ENCODE measurements around the gene FRAS1. TPM values are rescaled to one million over a fixed set of nuclear protein-coding genes. Genes with fewer than 3 reads are reported as not detected.

The FRAS1 gene
- total RNA-seq, 1 donor from 2014 or later, result 24.6 TPM

DNA sequence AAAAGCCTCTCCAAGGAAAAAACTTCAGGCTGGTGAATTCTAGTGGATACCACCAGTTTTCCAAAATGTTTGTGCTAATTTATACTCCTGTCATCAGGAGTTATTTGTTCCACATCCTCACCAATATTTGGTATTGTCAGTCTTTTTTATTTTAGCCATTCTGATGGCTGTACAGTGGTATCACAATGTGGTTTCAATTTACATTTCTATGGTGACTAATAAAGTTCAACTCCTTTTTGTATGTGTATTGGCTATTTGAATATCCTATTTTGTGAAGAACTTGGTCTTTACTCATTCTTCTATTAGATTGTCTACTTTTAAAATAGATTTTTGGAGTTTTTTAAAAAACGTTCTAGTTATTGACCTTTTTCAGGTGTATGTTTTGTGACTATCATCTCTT, 33.0 kb upstream of the FRAS1 start:
- TF ChIP-seq, protein P1, sequence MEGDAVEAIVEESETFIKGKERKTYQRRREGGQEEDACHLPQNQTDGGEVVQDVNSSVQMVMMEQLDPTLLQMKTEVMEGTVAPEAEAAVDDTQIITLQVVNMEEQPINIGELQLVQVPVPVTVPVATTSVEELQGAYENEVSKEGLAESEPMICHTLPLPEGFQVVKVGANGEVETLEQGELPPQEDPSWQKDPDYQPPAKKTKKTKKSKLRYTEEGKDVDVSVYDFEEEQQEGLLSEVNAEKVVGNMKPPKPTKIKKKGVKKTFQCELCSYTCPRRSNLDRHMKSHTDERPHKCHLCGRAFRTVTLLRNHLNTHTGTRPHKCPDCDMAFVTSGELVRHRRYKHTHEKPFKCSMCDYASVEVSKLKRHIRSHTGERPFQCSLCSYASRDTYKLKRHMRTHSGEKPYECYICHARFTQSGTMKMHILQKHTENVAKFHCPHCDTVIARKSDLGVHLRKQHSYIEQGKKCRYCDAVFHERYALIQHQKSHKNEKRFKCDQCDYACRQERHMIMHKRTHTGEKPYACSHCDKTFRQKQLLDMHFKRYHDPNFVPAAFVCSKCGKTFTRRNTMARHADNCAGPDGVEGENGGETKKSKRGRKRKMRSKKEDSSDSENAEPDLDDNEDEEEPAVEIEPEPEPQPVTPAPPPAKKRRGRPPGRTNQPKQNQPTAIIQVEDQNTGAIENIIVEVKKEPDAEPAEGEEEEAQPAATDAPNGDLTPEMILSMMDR (IDR thresholded peaks at IDR 0.05; ENCODE audit: insufficient read depth, low read depth, low read length), result no peak
- TF ChIP-seq EZH2 (IDR thresholded peaks at IDR 0.05; ENCODE audit: insufficient read depth, low read length), result no peak
- Histone ChIP-seq H4K20me1 (ENCODE audit: insufficient read depth, low read length) (no peaks in the 10 kb centered on the region), H3K79me2 (ENCODE audit: insufficient read depth, low read length) (no peaks in the 10 kb centered on the region), H2AFZ (ENCODE audit: low read depth, low read length) (no peak overlapping the region), H3K4me2 (ENCODE audit: low read length) (no peak overlapping the region), H3K27ac (ENCODE audit: low read depth, low read length) (no peak overlapping the region), H3K36me3 (ENCODE audit: insufficient read depth, low read length) (no peaks in the 10 kb centered on the region), H3K27me3 (ENCODE audit: insufficient read depth, low read length) (no peaks in the 10 kb centered on the region), H3K9me3 (ENCODE audit: insufficient read depth, low read depth, low read length) (no peaks in the 10 kb centered on the region), H3K9ac (ENCODE audit: low read length) (no peak overlapping the region), H3K4me3 (ENCODE audit: insufficient read depth, low read depth, low read length) (no peak overlapping the region), H3K4me1 (ENCODE audit: insufficient read depth, low read length) (no peaks in the 10 kb centered on the region)
- no peaks in the 10 kb centered on the region for H3K36me3 Mint-ChIP-seq (ENCODE audit: low read depth, unreplicated experiment)
- H3K9me3 Mint-ChIP-seq (ENCODE audit: unreplicated experiment), result peaks cover 2% of the 10 kb centered on the region
- no peak overlapping the region for H3K27ac Mint-ChIP-seq (ENCODE audit: unreplicated experiment)
- H3K4me3 Mint-ChIP-seq (ENCODE audit: unreplicated experiment), result no peak overlapping the region
- no peaks in the 10 kb centered on the region for H3K4me1 Mint-ChIP-seq (ENCODE audit: low read depth, unreplicated experiment)
- no peak for DNase-seq (ENCODE audit: low read depth)
- H3K27me3 Mint-ChIP-seq (ENCODE audit: low read depth, unreplicated experiment), result no peaks in the 10 kb centered on the region
- FAIRE-seq, result no peak

DNA sequence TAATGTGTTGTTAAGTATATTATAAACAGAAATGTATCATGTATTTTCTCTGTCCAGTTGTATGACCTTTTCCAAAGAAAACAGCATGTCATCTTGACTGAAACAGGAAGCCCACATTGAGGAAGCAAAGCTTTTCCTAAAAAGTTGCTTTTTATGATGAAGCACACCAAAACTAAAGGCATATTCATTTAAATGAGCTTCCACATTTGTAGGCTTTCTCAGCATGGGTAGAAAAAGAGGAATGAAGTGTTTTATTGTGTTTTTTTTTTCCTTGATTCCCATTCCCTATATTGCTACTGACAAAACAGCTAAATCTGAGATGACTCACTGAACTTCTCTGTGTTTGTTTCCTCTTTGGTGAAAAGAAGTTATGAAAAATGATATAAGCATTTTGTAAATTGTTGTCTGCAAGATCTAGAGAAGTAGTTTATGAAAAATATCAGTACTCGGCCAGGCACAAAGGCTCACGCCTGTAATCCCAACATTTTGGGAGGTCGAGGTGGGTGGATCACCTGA, 32.5 kb upstream of the FRAS1 start:
- H3K36me3 Mint-ChIP-seq (ENCODE audit: low read depth, unreplicated experiment), result no peaks in the 10 kb centered on the region
- H3K27ac Mint-ChIP-seq (ENCODE audit: unreplicated experiment), result no peak overlapping the region
- no peak overlapping the region for H3K4me2 ChIP-seq (ENCODE audit: low read length)
- H3K27me3 Mint-ChIP-seq (ENCODE audit: low read depth, unreplicated experiment), result no peaks in the 10 kb centered on the region
- H3K4me3 ChIP-seq (ENCODE audit: insufficient read depth, low read depth, low read length), result no peak overlapping the region
- H2AFZ ChIP-seq (ENCODE audit: low read depth, low read length), result no peak overlapping the region
- H3K4me1 ChIP-seq (ENCODE audit: insufficient read depth, low read length), result no peaks in the 10 kb centered on the region
- TF ChIP-seq, protein P1 (IDR thresholded peaks at IDR 0.05; ENCODE audit: insufficient read depth, low read depth, low read length), result no peak
- no peak for TF ChIP-seq EZH2 (IDR thresholded peaks at IDR 0.05; ENCODE audit: insufficient read depth, low read length)
- H4K20me1 ChIP-seq (ENCODE audit: insufficient read depth, low read length), result no peaks in the 10 kb centered on the region
- no peaks in the 10 kb centered on the region for H3K27me3 ChIP-seq (ENCODE audit: insufficient read depth, low read length)
- no peaks in the 10 kb centered on the region for H3K9me3 ChIP-seq (ENCODE audit: insufficient read depth, low read depth, low read length)
- FAIRE-seq, result no peak
- H3K4me3 Mint-ChIP-seq (ENCODE audit: unreplicated experiment), result no peak overlapping the region
- no peaks in the 10 kb centered on the region for H3K79me2 ChIP-seq (ENCODE audit: insufficient read depth, low read length)
- no peak overlapping the region for H3K9ac ChIP-seq (ENCODE audit: low read length)
- H3K27ac ChIP-seq (ENCODE audit: low read depth, low read length), result no peak overlapping the region
- peaks cover 2% of the 10 kb centered on the region for H3K9me3 Mint-ChIP-seq (ENCODE audit: unreplicated experiment)
- H3K36me3 ChIP-seq (ENCODE audit: insufficient read depth, low read length), result no peaks in the 10 kb centered on the region
- H3K4me1 Mint-ChIP-seq (ENCODE audit: low read depth, unreplicated experiment), result no peaks in the 10 kb centered on the region
- no peak for DNase-seq (ENCODE audit: low read depth)

DNA sequence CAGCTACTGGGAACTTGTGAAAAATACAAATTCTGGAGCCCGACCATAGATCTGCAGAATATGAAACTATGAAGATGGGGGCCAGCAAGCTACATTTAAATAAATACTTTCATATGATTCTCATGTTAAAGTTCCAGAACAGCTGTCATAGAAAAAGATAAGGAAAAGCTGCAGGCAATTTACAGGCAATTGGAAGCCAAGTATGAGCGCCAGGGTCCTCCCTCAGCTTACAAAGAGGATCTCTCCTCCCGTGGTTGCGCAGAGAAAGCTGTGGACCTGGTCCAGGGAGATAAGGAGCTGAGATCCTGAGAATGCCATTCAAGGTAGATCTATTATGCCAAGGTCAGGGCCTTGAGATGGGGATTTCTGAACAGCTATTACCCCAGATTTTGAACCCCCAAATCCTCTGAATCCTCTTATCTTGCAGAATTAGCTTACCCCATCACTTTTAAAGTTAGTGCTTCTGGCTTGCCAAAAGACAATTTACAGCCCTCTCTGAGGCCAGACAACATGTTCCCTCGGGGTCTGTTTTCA, 25.6 kb upstream of the FRAS1 start:
- Histone ChIP-seq H3K9me3 (ENCODE audit: insufficient read depth, low read depth, low read length) (peaks cover 6% of the 10 kb centered on the region), H3K36me3 (ENCODE audit: insufficient read depth, low read length) (no peaks in the 10 kb centered on the region), H3K4me3 (ENCODE audit: insufficient read depth, low read depth, low read length) (no peak overlapping the region), H4K20me1 (ENCODE audit: insufficient read depth, low read length) (no peaks in the 10 kb centered on the region), H3K4me2 (ENCODE audit: low read length) (no peak overlapping the region), H3K27ac (ENCODE audit: low read depth, low read length) (no peak overlapping the region), H3K9ac (ENCODE audit: low read length) (no peak overlapping the region), H3K79me2 (ENCODE audit: insufficient read depth, low read length) (no peaks in the 10 kb centered on the region), H2AFZ (ENCODE audit: low read depth, low read length) (no peak overlapping the region), H3K4me1 (ENCODE audit: insufficient read depth, low read length) (no peaks in the 10 kb centered on the region), H3K27me3 (ENCODE audit: insufficient read depth, low read length) (no peaks in the 10 kb centered on the region)
- H3K4me3 Mint-ChIP-seq (ENCODE audit: unreplicated experiment), result no peak overlapping the region
- H3K36me3 Mint-ChIP-seq (ENCODE audit: low read depth, unreplicated experiment), result no peaks in the 10 kb centered on the region
- H3K27me3 Mint-ChIP-seq (ENCODE audit: low read depth, unreplicated experiment), result no peaks in the 10 kb centered on the region
- DNase-seq (ENCODE audit: low read depth) (no peak), FAIRE-seq (no peak)
- TF ChIP-seq EZH2 (IDR thresholded peaks at IDR 0.05; ENCODE audit: insufficient read depth, low read length), result no peak
- TF ChIP-seq, protein P1 (IDR thresholded peaks at IDR 0.05; ENCODE audit: insufficient read depth, low read depth, low read length), result no peak
- peaks cover 4% of the 10 kb centered on the region for H3K9me3 Mint-ChIP-seq (ENCODE audit: unreplicated experiment)
- no peaks in the 10 kb centered on the region for H3K4me1 Mint-ChIP-seq (ENCODE audit: low read depth, unreplicated experiment)
- H3K27ac Mint-ChIP-seq (ENCODE audit: unreplicated experiment), result no peak overlapping the region
